ENCODE results near the gene DDX31. TPM values are rescaled to one million over a fixed set of nuclear protein-coding genes. Genes with fewer than 3 reads are reported as not detected.

DDX31 gene
- total RNA-seq, 1 experiment from 2014 or later: 28.4 TPM

- no peak overlapping the region for H2BK12ac ChIP-seq (ENCODE audit: insufficient read length, low read depth, low read length)
- H2AFZ ChIP-seq (ENCODE audit: low read length): no peak overlapping the region
- Mint-ChIP-seq H3K36me3 (ENCODE audit: insufficient read depth in 1 of 3, low read depth in 3 of 3) (peaks cover 22 to 71% (median 37%) of the 10 kb centered on the region in 3 experiments; a peak in 6 of 7 replicates), H3K4me1 (no peaks in the 10 kb centered on the region), H3K27ac (no peak overlapping the region), H3K4me3 (no peak overlapping the region), H3K9me3 (no peaks in the 10 kb centered on the region), H3K27me3 (ENCODE audit: low read depth) (no peaks in the 10 kb centered on the region)
- H4K91ac ChIP-seq (ENCODE audit: insufficient read length, low read depth, low read length): no peak overlapping the region
- no peaks in the 10 kb centered on the region for H3K4me1 ChIP-seq (ENCODE audit: insufficient read depth, low read length)
- no peak overlapping the region for H3K18ac ChIP-seq (ENCODE audit: insufficient read length, low read depth, low read length)
- no peak overlapping the region for H3K9ac ChIP-seq (ENCODE audit: extremely low read depth, insufficient read length, low read length)
- H3T11ph ChIP-seq (ENCODE audit: low read length): no peak overlapping the region
- no peaks in the 10 kb centered on the region for H3K79me1 ChIP-seq (ENCODE audit: insufficient read depth, low read depth, low read length, poor library complexity, severe bottlenecking)
- no peak overlapping the region for H2BK5ac ChIP-seq (ENCODE audit: insufficient read length, low read length)
- H3K27me3 ChIP-seq (ENCODE audit: insufficient read depth, low read length): no peaks in the 10 kb centered on the region
- no peak for TF ChIP-seq CTCF (conservative IDR thresholded peaks at IDR 0.05)
- H3K4ac ChIP-seq (ENCODE audit: low read depth, low read length): no peak overlapping the region
- no peak overlapping the region for H2AK5ac ChIP-seq (ENCODE audit: insufficient read length, low read length)
- H3K79me2 ChIP-seq (ENCODE audit: insufficient read depth, low read length): peaks cover 2% of the 10 kb centered on the region; the same call in 1 of the 2 replicates
- no peaks in the 10 kb centered on the region for H3K23me2 ChIP-seq (ENCODE audit: insufficient read length, low read depth, low read length, poor library complexity, severe bottlenecking)
- WGBS (ENCODE audit: extremely low coverage, insufficient read length, low lambda C conversion rate): no CpG with 5 or more reads among the region's 4 CpGs
- H2BK120ac ChIP-seq (ENCODE audit: low read depth, low read length, poor library complexity, severe bottlenecking): no peak overlapping the region
- no peak overlapping the region for H3K14ac ChIP-seq (ENCODE audit: insufficient read depth, low read length)
- H3K56ac ChIP-seq (ENCODE audit: insufficient read length, low read depth, low read length): no peak overlapping the region
- no peak overlapping the region for H3K4me2 ChIP-seq (ENCODE audit: insufficient read depth, insufficient read length, low read length)
- no peak overlapping the region for H2BK15ac ChIP-seq (ENCODE audit: low read depth, low read length)
- no peak for DNase-seq
- H4K20me1 ChIP-seq (ENCODE audit: control insufficient read depth, insufficient read depth, insufficient read length): no peaks in the 10 kb centered on the region
- no peak overlapping the region for H4K5ac ChIP-seq (ENCODE audit: insufficient read length, low read depth, low read length)
- no peaks in the 10 kb centered on the region for H3K9me3 ChIP-seq (ENCODE audit: control insufficient read depth, low read depth, low read length)
- H2BK20ac ChIP-seq (ENCODE audit: low read depth, low read length, poor library complexity, severe bottlenecking): no peak overlapping the region
- H3K23ac ChIP-seq (ENCODE audit: insufficient read length, low read depth, low read length): no peak overlapping the region
- H3K27ac ChIP-seq (ENCODE audit: insufficient read length, low read depth, low read length): no peak overlapping the region
- H4K8ac ChIP-seq (replicated peaks; ENCODE audit: insufficient read length, low read depth, low read length): no peak overlapping the region
These were observed 28.6 kb downstream of the DDX31 start for GRCh38 chr9:132641216-132641615.
